ENCODE results near the gene TENM3. TPM values are rescaled to one million over a fixed set of nuclear protein-coding genes. Genes with fewer than 3 reads are reported as not detected.

TENM3 gene
- total RNA-seq, 4 donors from 2014 or later, result 0.69 to 8.2 (median 2.3) TPM

DNA sequence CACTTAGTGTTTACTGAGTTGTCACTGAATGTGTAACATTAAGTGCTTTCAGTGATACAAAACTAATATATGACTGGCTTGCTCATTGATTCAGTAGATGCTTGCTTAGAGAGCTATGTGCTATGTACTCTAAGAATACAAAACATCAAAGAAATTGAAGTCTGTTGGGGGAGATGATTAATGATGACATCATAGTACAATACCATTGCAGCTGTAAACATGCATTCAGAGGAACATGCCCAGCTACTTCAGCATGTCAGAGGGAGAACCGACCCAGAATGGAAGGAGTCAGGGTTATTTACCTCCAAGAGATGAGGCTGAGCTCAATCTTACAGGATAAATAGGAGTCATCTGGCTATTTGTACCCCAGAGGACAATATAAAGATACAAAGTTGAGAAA lies 290.8 kb downstream of the TENM3 start:
- intact Hi-C loops (cut with DNase I; ENCODE audit: low total_unique reads), result no loop called here
- no peak overlapping the region for H3K4me3 ChIP-seq (ENCODE audit: low read depth, poor library complexity, severe bottlenecking)
- 4 to 36% methylated on average over 1 of the region's 1 CpG for WGBS, 2 donors
- DNase-seq (ENCODE audit: low spot score in 2 of 2), result no peak
- TF ChIP-seq POLR2A (IDR thresholded peaks at IDR 0.05), result no peak
- TF ChIP-seq, protein P1, sequence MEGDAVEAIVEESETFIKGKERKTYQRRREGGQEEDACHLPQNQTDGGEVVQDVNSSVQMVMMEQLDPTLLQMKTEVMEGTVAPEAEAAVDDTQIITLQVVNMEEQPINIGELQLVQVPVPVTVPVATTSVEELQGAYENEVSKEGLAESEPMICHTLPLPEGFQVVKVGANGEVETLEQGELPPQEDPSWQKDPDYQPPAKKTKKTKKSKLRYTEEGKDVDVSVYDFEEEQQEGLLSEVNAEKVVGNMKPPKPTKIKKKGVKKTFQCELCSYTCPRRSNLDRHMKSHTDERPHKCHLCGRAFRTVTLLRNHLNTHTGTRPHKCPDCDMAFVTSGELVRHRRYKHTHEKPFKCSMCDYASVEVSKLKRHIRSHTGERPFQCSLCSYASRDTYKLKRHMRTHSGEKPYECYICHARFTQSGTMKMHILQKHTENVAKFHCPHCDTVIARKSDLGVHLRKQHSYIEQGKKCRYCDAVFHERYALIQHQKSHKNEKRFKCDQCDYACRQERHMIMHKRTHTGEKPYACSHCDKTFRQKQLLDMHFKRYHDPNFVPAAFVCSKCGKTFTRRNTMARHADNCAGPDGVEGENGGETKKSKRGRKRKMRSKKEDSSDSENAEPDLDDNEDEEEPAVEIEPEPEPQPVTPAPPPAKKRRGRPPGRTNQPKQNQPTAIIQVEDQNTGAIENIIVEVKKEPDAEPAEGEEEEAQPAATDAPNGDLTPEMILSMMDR (IDR thresholded peaks at IDR 0.05), result no peak

DNA sequence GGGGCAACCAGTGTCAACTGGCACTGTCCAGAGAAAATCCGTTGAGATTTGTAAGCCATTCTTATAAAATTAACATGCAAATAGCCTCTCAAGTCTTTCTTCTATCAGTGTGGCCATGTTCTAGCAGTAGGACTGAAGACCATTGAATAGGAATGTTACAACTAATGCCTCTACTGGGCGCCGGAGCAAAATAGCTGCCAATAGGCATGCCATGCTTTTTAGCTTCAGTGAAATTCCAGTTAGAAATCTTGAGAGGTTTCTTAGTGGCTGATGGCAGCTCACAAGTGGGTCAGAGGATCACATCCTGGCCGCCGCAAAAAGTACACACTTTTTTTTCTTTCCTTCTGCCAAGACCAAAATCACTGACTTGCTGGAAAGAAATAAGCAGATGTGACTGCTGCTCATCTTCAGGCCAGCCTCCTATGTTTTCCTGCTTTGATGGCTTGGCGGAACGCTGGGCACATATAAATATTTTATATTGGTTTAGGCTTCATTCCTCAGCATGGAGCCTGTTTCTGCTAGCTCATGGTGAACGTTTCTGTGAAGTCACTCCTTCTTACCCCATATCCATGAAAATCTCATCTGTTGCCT lies 293.1 kb downstream of the TENM3 start:
- no peak for DNase-seq (ENCODE audit: low spot score in 2 of 2)
- WGBS, 2 donors, result 69 to 73% methylated on average over 8 of the region's 8 CpGs
- intact Hi-C loops (cut with DNase I; ENCODE audit: low total_unique reads), result no loop called here
- H3K4me3 ChIP-seq (ENCODE audit: low read depth, poor library complexity, severe bottlenecking), result no peak overlapping the region
- TF ChIP-seq, protein P1 (IDR thresholded peaks at IDR 0.05), result no peak
- no peak for TF ChIP-seq POLR2A (IDR thresholded peaks at IDR 0.05)

DNA sequence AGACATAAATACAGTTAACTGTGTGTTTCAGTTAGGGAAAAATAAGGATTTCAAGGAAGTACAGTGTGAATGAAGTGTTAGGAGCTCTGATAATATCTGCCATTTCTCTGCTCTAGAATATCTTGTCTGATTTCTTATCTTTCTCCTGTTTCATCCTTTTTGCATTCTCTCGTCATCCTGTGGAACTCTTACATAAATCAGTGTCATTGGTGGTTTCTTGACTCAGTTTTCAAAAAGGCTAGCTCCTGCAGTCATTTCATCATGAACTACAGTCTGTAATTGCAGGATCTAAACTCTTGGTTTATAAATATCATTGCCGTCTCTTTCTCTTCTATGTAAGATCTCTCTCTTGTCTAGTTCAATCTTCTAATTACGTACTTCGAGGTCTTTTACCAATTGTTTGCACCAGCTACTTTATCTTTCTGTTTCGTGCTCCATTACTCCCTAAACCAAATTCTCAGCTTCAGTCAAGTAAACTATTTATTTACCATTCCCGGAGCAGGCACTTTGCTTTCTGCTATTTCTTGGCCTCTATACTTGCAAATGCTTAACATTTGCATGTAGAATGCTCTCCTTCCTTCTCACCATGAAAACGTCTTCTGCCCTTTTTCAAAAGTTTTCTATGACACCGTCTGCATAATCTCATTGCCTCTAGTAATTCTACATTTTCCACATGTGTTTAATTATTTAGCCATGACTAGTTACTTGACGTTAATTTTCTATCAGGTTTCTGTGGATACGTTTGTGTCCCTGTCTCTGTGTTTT lies 294.0 kb downstream of the TENM3 start:
- intact Hi-C loops (cut with DNase I; ENCODE audit: low total_unique reads), result no loop called here

DNA sequence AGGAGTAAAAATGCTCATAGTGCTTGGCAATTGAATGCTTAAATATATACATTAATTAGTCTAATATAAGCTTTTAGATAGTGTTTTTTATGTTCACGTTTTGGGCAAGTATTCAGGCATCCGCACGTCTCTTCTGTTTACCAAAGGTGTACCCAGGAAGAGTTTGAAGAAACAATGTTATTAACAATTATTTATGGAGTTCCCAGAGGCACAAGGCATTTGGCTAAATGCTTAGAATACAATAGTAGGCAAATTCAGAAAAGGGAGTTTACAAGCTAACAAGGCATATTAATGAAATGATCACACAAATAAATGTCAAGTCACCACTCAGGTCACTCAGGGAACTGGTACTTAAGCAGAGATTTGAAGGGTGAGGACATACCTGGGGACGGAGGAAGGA lies 294.8 kb downstream of the TENM3 start:
- TF ChIP-seq, protein P1 (IDR thresholded peaks at IDR 0.05), result no peak
- no peak for TF ChIP-seq POLR2A (IDR thresholded peaks at IDR 0.05)
- no peak overlapping the region for H3K4me3 ChIP-seq (ENCODE audit: low read depth, poor library complexity, severe bottlenecking)
- no peak for DNase-seq (ENCODE audit: low spot score in 2 of 2)
- intact Hi-C loops (cut with DNase I; ENCODE audit: low total_unique reads), result no loop called here
- 61 to 86% methylated on average over 4 of the region's 4 CpGs for WGBS, 2 donors

More for the DNA sequence above, 294.0 kb downstream of the TENM3 start:
- WGBS, 2 donors, result 56 to 58% methylated on average over 10 of the region's 10 CpGs
- no peak overlapping the region for H3K4me3 ChIP-seq (ENCODE audit: low read depth, poor library complexity, severe bottlenecking)
- no peak for TF ChIP-seq POLR2A (IDR thresholded peaks at IDR 0.05)
- TF ChIP-seq, protein P1 (IDR thresholded peaks at IDR 0.05), result no peak
- no peak for DNase-seq (ENCODE audit: low spot score in 2 of 2)

DNA sequence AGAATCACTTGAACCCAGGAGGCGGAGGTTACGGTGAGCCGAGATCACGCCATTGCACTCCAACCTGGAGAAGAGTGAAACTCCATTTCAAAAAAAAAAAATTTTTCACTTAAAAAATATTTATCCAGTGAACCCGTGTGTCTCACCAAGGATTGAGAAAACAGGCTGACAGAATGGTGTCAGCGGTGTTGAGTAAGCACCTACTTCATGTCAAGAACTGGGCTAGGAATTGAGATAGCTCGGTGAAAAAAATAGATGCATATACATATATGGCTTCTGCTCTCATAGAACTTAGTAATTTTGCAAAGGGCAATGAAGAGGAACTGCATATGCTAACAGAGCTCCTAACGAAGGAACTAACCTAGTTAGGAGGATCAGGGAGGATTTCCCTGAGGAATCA lies 297.3 kb downstream of the TENM3 start:
- intact Hi-C loops (cut with DNase I; ENCODE audit: low total_unique reads), result no loop called here
- no peak for DNase-seq (ENCODE audit: low spot score in 2 of 2)
- H3K4me3 ChIP-seq (ENCODE audit: low read depth, poor library complexity, severe bottlenecking), result no peak overlapping the region
- 94 to 95% methylated on average over 8 of the region's 8 CpGs for WGBS, 2 donors
- TF ChIP-seq, protein P1 (IDR thresholded peaks at IDR 0.05), result no peak
- TF ChIP-seq POLR2A (IDR thresholded peaks at IDR 0.05), result no peak

All from lower leg skin (tissue), 4 donors.